Activated effector memory CD4-positive, alpha-beta T cell treated with Interleukin-2 at 50 U/mL for 16 hours (primary cell): ENCODE data around the gene TENM3.

Experiments used
- DNase-seq: peaks from one replicate; pipeline ENCODE4 v3.0.0-alpha.2; 2020

TENM3 gene

GRCh38 chr4:182760551-182761043, 517.4 kb downstream of the TENM3 start:
- no peak for DNase-seq

GRCh38 chr4:182764137-182764536, 520.9 kb downstream of the TENM3 start:
- DNase-seq: no peak

GRCh38 chr4:182764642-182765041, 521.4 kb downstream of the TENM3 start:
- DNase-seq: no peak

DNA sequence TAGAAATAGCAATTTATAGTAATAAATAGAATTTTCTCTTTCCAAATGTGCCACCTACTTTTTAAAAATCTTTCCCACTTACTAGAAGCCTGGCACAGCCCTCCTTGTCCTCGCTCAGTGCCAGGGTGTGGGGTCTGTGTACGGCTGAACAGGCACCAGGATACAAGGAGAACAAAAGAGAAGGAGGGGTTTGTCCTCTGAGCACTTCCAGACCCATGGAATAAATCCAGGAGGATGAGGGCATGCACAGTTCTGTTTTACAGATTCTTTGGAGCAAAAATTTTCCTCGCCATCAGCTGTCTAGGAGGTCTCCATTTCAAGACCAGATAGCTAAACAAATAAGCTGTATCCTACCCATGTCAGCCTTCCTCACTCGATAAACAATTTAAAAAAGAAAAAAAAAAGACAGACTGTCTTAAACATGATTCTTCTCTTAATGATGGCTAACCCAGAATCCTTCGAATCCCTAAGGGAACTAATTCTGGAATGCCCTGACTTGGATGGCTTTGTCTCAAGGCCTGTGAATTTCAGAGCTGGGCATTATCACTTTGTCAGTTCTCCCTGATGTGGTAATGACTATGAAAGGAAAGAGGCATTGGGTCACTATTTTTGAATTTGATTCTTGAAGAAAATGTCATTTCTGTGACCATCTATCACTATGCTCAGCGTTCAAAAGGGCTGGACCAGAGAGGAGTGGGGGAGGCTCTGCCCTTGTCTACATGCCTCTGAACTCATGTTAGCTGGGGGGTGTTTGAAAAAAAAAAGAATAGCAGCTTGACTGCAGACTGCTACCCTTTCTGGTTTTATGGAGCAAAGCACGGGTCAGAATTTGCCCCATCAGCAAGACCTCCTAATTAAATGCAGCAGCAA, 523.0 kb downstream of the TENM3 start:
- DNase-seq: no peak

- no peak for DNase-seq
Measured at GRCh38 chr4:182766857-182767250, 523.7 kb downstream of the TENM3 start.

GRCh38 chr4:182768838-182769237, 525.6 kb downstream of the TENM3 start:
- no peak for DNase-seq

DNA sequence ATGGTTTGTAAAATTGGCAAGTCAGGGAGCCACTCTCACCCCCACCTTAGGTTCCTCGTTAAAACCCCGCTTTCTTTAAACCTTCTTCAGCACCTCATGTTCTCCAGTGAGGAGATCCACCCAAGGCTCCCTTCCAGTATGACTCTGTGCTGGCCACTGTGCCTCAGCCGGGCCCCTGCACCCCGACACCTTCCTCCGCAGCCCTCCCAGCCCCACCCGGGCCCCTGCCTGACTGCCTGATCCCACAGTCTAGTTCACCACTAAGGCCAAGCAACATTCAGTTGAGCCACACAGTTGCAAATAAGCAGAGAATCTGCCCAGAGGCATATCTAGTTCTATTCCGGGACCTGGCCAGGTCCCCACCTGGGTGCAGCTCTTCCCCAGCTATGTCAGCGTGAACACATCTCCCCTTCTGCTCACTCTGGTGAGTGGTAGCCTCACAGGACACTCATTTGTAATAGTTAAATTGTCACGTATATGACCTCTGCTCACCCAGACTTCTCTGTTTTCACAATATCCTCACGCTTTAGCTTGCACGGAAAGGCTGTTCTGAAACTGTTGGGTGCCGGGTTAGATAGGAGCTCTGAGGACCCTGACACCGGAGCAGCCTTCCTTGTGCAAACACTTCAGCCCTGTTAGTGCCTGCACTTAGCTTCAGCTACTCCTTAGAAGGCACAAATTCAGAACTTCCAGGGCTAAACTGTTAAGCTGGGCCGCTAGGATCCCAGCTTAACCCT, 527.2 kb downstream of the TENM3 start:
- no peak for DNase-seq

- DNase-seq: no peak
Measured at GRCh38 chr4:182770996-182771514, 527.9 kb downstream of the TENM3 start.

- DNase-seq: no peak
Measured at GRCh38 chr4:182775075-182775474, 531.9 kb downstream of the TENM3 start.

DNA sequence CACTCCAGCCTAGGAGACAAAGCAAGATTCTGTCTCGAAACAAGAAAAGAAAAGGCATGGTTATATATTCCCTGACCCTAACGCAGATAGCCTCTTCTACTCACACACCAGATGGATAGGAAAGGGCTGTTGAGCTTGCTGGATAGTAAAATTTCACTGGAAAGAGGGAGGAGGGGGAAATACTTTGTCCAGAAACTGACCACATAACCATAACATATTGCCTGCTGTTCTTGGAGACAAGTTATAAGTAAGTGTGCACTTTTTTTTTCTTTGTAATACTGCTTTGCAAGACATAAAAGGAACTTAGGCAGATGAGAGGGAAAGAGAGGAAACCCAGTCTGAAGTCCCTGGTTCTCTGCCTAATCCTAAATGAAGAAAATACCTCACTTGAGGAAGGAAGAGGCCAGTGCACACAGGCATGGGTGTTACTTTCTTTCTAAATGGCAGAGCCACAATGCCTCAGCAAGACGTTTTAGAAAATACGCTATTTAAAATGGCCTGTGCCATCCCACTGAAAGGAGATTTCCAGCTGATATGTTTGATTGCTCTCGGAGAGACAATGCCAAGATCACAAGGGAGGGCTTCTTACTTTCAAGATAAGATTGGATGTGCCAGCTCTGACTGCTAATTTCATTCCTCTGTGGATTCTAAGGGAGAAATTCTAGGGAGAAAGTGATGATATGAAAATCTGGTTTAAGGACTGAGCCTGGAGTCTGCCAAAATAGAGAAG, 533.3 kb downstream of the TENM3 start:
- DNase-seq: no peak

DNA sequence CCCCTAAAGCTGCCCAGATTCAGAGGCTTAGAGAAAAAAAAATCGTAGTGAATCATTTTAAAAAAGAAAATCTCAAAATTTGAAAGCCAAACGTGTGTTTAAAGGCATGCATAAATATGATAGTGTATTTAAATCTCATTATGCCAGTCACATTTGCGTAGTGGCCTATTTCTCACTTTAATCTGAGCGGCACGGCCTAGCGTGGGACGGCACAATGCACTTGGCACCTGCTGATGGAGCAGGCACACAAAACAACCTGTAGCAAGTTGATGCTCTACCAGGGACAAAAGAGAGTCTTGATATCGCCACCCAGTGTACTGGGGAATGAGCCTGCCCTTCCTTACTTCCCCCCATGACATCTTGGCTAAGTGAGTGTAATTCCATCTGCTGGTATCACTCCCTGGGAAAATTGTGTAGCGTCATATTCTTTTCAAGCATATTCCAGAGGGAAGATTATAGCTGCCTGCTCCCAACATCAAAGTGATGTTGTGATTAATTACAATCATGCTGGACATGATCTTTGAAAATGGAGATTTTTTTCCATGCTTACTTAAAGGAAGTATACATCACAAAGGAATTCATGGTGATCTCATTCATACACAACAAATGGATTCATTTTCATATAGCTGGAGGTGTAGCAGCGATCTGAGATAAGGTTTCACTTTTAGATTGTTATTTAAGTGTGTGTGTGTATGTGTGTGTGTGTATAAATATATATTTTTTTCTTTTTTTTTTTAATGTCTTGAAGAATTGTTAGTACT, 535.2 kb downstream of the TENM3 start:
- DNase-seq: no peak

DNA sequence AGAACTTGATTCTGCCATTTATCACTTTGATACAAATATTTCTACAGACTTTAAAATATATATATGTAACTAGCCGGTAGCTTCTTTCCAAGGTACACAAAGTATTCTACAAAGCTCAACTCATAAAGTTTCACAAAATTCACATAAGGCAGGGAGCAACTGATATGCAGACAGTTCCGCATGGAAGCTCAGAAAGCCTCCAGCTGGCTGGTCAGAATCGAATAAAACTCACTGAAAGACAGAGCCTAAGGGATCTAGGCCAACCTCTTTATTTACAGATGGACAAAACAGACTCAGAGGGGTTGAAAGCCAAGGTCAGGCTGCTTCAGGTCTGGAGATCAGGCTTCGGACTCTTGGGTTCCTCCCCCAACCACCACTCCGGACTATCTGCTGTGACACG, 543.8 kb downstream of the TENM3 start:
- no peak for DNase-seq

DNA sequence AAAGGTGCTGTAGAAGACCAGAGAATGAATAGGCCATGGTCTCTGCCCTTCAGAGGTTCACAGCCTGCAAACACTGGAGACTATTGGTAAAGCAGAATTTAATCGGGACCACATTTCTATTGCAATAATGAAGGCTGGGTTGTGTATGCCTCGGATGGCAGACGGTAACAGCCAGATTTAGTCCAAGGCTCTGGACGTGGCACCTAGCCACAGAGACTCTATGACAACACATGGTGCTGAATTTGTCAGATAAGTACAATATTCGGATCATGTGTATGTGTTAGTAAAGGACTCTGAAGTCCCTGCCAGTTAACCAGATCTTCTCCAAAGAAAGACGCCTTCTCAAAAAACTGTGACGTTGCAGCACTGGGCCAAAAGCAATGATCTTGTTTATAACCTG, 545.0 kb downstream of the TENM3 start:
- no peak for DNase-seq

GRCh38 chr4:182789529-182789928, 546.3 kb downstream of the TENM3 start:
- no peak for DNase-seq

- no peak for DNase-seq
Measured at GRCh38 chr4:182795446-182796238, 552.4 kb downstream of the TENM3 start.

DNA sequence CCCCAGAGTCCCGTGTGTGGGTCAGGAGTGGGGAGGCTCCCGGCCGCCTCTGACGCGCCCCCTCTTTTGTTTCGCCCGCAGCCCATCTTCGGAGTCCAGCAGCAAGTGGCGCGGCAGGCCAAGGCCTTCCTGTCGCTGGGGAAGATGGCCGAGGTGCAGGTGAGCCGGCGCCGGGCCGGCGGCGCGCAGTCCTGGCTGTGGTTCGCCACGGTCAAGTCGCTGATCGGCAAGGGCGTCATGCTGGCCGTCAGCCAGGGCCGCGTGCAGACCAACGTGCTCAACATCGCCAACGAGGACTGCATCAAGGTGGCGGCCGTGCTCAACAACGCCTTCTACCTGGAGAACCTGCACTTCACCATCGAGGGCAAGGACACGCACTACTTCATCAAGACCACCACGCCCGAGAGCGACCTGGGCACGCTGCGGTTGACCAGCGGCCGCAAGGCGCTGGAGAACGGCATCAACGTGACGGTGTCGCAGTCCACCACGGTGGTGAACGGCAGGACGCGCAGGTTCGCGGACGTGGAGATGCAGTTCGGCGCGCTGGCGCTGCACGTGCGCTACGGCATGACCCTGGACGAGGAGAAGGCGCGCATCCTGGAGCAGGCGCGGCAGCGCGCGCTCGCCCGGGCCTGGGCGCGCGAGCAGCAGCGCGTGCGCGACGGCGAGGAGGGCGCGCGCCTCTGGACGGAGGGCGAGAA, 556.5 kb downstream of the TENM3 start:
- DNase-seq: no peak

- no peak for DNase-seq
Measured at GRCh38 chr4:182800216-182800515, 557.0 kb downstream of the TENM3 start.

DNA sequence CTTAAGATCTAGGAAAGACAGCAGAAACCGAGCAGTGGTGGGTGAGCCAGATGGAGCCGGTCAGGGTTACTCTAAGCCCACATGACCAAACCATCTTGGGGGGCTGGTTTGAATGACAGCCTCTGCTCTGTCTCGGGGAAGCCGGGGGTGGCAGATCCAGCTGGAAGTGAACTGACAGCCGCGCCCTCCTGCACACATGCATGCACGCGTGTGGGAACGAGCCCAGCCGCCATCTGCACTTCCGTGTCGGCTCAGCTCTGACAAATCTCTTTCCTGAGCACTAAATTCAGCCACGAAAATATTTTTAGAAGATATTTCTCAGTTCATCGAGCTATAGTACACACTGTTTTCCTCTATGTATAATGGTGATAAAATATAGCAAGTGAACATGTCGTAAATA, 558.4 kb downstream of the TENM3 start:
- DNase-seq: no peak

DNA sequence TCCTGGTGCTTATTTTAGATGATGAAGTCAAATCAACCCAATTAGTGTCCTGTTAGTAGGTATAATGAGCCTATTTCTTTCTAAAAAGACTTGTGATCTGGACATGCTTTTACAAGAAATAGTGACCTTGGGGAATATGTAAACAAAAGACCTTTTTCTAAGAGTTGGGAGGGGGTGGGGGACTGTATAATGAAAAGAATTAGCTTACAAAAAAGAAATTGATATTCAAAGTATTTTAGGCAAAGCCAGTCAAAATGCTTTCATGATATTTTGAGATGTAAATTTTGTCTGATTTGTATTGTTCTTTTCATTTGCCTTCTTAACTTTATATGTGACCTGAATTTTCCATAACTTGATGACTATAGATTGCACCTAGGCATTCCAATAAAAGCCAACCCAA, 559.4 kb downstream of the TENM3 start:
- no peak for DNase-seq

DNA sequence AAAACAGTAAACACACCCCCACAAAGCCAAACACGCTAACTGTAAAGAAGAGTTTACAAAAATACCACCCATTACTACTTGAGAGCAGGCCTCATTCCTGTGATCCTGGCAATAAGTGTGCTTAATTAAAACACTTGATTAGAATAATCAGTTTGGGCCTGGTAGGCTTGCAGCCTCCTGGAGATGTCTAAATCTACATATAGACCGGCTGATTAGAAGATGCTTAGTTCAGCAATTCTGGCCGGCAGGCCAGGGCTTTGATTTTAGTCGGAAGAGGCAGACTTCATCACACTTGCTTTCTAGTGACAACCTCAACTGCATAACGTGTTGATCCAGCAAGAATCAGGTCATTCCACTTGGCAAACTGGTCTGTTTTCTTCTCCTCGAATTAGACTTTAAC, 560.0 kb downstream of the TENM3 start:
- no peak for DNase-seq

DNA sequence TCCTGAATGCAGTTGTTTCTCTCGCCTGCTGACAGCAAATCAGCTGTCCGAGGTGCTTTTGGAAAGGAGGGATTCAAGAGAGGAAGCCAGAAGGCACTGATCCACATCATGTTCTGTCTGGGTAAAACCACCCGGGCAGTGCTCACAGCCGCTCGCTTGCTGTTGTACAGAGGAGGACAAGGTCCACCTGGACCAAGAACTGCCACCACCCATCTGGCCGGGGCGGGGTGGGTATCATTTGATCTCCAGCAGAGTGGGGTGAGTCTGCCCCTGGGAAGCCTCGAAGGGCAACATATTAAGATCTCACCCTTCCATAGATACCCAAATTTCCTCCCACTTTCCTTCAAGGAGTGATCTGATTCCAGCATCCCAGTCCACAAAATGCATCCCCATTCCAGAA, 560.9 kb downstream of the TENM3 start:
- DNase-seq: no peak
